Sciatic nerve (tissue), 2 donors: ENCODE results near the gene BRSK2. TPM values are rescaled to one million over a fixed set of nuclear protein-coding genes. Genes with fewer than 3 reads are reported as not detected.

Source experiments
- ATAC-seq: fragments of 200-7000 bp; cut with Tn5 transposase; one replicate; pipeline ENCODE4 v1.9.1; 2020; ENCODE audit warnings: mild to moderate bottlenecking, moderate library complexity
- DNase-seq: peaks from one replicate; pipeline ENCODE4 v3.0.0-alpha.2; 2020; ENCODE audit warnings: low spot score
- intact Hi-C: fragments of 100-400 bp; cut with DNase I; formaldehyde crosslinking; loops from one replicate; pipeline ENCODE4 v1.14.2; 2022
- total RNA-seq: library from RNA; stranded (reverse); fragmentation: NEBNext Ultra II Directional; extraction: Animal tissue kit (Norgen Biotek cat#: 25700); gene quantifications from one replicate; pipeline ENCODE4 v1.2.1, GENCODE V29; 2021
- donor health status: DM: no; HTN: no; CAD: no.
- donor health status: DM: no; HTN: no; CAD: no.

The BRSK2 gene
- total RNA-seq, 1 donor from 2014 or later, result 7.4 TPM

- intact Hi-C loops, result no loop called here
- ATAC-seq, result no peak
- DNase-seq, result no peak
Measured at GRCh38 chr11:1444321-1444720, 54.6 kb downstream of the BRSK2 start.

DNA sequence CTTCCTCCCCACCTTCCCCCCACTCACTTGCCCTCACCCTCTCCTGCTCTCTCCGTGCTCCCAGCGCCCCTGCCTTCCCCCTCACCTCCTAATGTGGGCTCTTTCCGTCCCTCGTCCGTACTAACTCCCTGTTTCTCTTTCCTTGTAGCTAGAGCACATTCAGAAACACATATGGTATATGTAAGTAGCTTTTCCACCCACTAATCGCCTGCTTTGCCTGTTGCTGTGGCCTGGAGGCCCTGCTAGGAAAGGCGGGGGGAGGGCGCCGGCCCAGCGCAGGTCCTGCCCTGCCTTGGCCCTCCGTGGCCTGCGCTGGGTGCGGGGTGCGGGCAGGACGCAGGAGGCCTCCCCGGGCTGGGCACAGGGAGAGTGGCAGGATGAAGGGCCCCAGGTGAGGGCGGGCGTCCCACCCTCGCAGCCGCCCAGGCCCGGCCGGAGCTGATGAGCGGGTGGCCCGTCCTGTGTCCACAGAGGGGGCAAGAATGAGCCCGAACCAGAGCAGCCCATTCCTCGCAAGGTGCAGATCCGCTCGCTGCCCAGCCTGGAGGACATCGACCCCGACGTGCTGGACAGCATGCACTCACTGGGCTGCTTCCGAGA is 55.2 kb downstream of the BRSK2 start:
- ATAC-seq (no peak), DNase-seq (no peak)
- intact Hi-C loops, result no loop called here

DNA sequence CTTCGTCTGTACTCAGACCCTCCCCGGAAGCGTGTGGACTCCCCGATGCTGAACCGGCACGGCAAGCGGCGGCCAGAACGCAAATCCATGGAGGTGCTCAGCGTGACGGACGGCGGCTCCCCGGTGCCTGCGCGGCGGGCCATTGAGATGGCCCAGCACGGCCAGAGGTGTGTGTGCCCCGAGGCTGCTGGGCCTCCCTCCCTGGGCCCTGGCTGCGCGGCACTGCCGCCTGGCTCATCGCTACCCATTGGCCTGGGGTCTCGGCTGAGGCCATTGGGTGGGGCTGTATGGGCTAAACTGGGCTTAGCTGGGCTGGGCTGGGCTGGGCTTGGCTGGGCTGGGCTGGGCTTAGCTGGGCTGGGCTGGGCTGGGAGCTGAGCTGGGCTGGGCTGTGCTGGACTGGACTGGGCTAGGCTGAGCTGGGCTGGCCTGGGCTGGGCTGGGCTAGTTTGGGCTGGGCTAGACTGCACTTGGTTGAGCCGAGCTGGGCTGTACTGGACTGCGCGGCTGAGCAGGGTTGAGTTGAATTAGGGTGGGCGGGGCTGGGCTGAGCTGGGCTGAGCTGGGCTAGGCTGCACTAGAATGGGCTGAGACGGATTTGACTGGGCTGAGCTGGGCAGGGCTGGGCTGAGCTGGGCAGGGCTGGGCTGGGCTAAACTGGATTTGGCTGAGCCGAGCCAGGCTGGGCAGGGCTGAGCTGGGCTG is 56.2 kb downstream of the BRSK2 start:
- DNase-seq (no peak), ATAC-seq (no peak)
- intact Hi-C loops, result no loop called here

DNA sequence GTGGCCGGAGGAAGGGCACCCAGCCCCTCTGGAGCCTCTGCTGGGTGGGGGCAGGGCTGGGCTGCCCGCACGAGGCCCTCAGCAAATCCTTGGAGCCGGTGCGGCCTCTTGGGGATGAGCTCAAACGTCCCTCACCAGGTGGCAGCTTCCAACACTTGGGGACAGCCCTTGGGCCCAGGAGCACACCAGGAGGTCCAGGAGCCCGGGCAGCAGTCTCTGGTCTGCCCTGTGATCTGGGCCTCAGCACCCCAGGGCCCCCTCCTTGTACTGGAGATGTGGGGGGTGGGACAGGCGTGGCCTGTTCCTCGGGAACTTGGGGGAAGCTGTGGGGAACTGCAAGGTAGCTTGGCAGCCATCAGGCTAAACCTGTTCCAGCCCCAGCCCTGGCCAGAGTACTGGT is 56.9 kb downstream of the BRSK2 start:
- ATAC-seq, result no peak
- no peak for DNase-seq
- intact Hi-C loops, result no loop called here

- intact Hi-C loops, result no loop called here
- DNase-seq (no peak), ATAC-seq (peak; percentile 8)
Measured at GRCh38 chr11:1447845-1448825, 58.4 kb downstream of the BRSK2 start.

DNA sequence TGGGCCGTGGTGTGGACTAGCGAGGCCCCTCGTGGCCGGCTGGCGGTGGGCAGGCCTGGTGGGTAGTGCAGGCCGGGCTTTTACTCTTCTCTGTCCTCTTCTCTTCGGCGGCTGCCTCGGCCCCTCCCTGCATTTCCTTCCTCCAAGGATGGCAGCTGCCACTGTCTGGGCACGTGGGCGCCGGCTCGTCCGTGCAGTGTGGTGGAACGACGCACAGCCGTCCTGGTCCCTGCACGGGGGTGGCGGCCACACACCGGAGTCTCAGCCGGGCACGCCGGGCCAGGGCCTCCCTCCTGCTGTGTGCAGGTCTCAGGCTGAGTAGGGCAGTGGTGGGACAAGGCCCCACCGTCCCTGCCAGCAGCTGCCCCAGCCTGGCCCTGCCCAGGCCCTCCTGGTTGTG is 59.1 kb downstream of the BRSK2 start:
- intact Hi-C loops, result no loop called here
- DNase-seq, result no peak
- ATAC-seq, result no peak

GRCh38 chr11:1449490-1450243 is 59.9 kb downstream of the BRSK2 start:
- DNase-seq, result no peak
- ATAC-seq, result no peak
- intact Hi-C loops, result loop anchor here (2.0 kb wide), 1 partner anchor 71 kb away; no protein-coding TSS in a partner anchor

DNA sequence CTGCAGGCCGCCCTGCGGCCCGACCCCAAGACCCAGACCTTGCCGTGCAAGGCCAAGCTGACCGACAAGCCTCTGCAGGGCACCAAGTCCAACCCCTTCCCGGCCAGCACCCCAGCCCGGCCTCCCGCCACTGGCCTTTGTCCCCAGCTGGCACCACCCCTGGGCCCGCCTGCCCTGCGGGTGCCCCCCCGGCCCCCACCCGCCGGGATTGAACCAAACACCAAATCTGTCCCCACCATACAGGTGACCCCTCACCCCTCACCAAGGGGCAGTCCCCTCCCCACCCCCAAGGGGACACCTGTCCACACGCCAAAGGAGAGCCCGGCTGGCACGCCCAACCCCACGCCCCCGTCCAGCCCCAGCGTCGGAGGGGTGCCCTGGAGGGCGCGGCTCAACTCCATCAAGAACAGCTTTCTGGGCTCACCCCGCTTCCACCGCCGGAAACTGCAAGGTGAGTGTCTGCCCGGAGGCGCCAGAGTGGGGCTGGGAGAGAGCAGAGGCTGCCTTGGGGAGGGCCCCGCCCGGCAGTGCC is 60.7 kb downstream of the BRSK2 start:
- no peak for ATAC-seq
- intact Hi-C loops, result loop anchor here (2.0 kb wide), 1 partner anchor 72 kb away; no protein-coding TSS in a partner anchor
- no peak for DNase-seq

DNA sequence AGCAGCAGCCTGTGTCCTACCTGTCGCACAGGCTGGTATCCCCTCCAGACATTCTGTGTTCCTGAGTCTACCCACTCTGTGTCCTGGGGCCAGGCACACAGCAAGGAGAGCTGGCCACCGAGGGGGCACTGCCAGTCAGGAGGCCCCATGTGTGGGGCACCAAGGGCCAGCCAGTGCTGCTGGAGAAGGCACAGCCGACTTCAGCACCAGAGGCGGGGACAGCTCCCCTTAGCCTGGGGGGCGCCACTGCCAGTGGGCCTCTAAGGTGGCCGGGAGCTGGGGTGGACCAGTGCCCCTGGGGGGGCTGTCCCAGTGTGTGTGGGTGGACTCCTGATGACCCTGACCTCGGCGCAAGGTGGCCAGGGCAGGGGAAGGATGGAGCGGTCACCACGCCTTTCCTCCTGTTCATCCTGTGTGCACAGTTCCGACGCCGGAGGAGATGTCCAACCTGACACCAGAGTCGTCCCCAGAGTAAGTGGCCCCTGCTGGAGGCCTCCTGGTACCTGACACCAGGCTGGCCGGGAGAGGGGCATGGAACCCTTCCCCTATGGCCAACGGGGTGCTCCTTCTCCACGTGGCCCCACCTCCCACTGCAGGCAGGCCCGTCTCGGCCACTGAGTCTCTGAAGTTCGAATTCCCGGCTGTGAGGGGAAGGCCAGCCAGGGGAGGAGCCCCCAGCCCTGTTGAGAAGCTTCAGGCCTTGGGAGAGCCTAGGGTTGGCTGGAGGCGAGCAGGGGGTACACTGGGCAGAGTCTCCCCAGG is 61.4 kb downstream of the BRSK2 start:
- intact Hi-C loops, result loop anchor here (2.0 kb wide), 1 partner anchor 72 kb away; no protein-coding TSS in a partner anchor
- ATAC-seq, result no peak
- no peak for DNase-seq

GRCh38 chr11:1451781-1452470 is 62.2 kb downstream of the BRSK2 start:
- DNase-seq (no peak), ATAC-seq (no peak)
- intact Hi-C loops, result loop anchor here (2.0 kb wide), 1 partner anchor 73 kb away; no protein-coding TSS in a partner anchor

DNA sequence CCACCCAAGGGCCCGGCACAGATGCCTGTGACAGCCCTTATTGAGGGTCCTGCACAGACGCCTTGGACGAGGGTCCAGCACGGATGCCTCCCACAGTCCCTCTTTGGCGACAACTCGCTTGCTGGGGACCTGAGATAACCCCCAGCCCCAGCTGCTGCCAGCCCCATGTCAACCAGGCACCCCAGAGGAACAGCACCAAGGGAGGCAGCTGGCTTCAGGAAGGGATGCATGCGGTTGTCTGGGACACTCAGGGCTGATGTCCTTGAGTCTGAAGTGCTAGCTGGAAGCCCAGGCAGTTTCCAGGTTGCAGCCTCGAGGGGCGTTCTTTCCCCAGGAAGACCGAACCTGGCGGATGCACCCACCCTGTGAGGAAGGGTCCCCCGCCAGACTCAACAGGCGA is 63.0 kb downstream of the BRSK2 start:
- no peak for DNase-seq
- intact Hi-C loops, result no loop called here
- ATAC-seq, result no peak

- DNase-seq, result no peak
- intact Hi-C loops, result no loop called here
- ATAC-seq, result no peak
Measured at GRCh38 chr11:1453611-1454034, 63.9 kb downstream of the BRSK2 start.

DNA sequence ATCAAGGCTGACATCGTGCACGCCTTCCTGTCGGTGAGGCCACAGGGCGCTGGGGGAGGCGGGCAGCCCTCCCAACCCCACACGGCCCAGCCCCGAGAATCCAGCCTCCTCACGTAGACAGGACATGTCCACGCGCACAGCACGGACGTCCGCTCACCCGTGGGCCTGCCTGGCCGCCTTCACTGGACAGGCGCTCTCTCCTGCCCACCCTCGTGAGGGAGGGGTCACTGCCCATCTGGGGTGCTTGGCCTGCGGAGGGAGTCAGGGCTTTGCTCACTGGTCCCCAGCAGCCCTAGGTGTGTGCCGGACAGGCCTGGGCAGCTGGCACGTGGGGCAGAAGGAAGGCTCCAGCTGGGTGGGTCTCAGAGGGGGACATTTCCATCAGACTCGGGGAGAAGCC is 64.8 kb downstream of the BRSK2 start:
- DNase-seq (no peak), ATAC-seq (no peak)
- intact Hi-C loops, result no loop called here

- intact Hi-C loops, result no loop called here
- DNase-seq (no peak), ATAC-seq (no peak)
Measured at GRCh38 chr11:1455032-1455762, 65.5 kb downstream of the BRSK2 start.

- intact Hi-C loops, result no loop called here
- DNase-seq (no peak), ATAC-seq (no peak)
Measured at GRCh38 chr11:1455763-1456060, 66.0 kb downstream of the BRSK2 start.

GRCh38 chr11:1456176-1456575 is 66.4 kb downstream of the BRSK2 start:
- intact Hi-C loops, result no loop called here

More at GRCh38 chr11:1456176-1456575, 66.4 kb downstream of the BRSK2 start:
- DNase-seq (no peak), ATAC-seq (no peak)
